Measurements from ENCODE around the gene NTNG1.

- TF ChIP-seq TCF3 (IDR thresholded peaks at IDR 0.05; ENCODE audit: borderline replicate concordance, insufficient read depth, low read depth, low read length) (no peak), PAX8 (IDR thresholded peaks at IDR 0.05) (no peak), ZNF24 (IDR thresholded peaks at IDR 0.05) (no peak), CUX1 (IDR thresholded peaks at IDR 0.05; ENCODE audit: insufficient replicate concordance, low read depth, low read length) (no peak), USF2 (IDR thresholded peaks at IDR 0.05; ENCODE audit: borderline replicate concordance, low read depth, low read length) (no peak), MAX (IDR thresholded peaks at IDR 0.05; ENCODE audit: low read depth, low read length) (no peak), POLR2A (IDR thresholded peaks at IDR 0.05; ENCODE audit: low read depth, low read length) (no peak), SP1 (IDR thresholded peaks at IDR 0.05; ENCODE audit: low read depth, low read length) (no peak), CHD1 (IDR thresholded peaks at IDR 0.05; ENCODE audit: low read depth, low read length) (no peak)
Measured at GRCh38 chr1:107202007-107202406, 61.2 kb downstream of the NTNG1 start.
